Mesothelial cell of epicardium (in vitro differentiated cells): Measurements from ENCODE around the gene NDUFC2. TPM values are rescaled to one million over a fixed set of nuclear protein-coding genes. Genes with fewer than 3 reads are reported as not detected.
"Not testable (repeated sequence)": the region's sequence is repeated elsewhere in the genome, so short reads cannot be mapped to it uniquely, and the experiment has no call there.

Experiments
- DNase-seq, 2 experiments: peaks; one replicate each; pipeline ENCODE4 v3.0.0; 2021; ENCODE audit warnings: low spot score in 2 of 2; ENCODE audit not compliant: unreplicated experiment in 2 of 2
- H3K27ac Mint-ChIP-seq: 2 replicates; pipeline ENCODE4 v1.8.0; 2021; ENCODE audit warnings: mixed read lengths
- H3K27me3 Mint-ChIP-seq: 2 replicates; pipeline ENCODE4 v1.8.0; 2021; ENCODE audit warnings: low read depth, mixed read lengths
- H3K36me3 Mint-ChIP-seq: 2 replicates; pipeline ENCODE4 v1.8.0; 2021; ENCODE audit warnings: mixed read lengths
- H3K4me1 Mint-ChIP-seq: 2 replicates; pipeline ENCODE4 v1.8.0; 2021; ENCODE audit warnings: mixed read lengths
- H3K4me3 Mint-ChIP-seq: 2 replicates; pipeline ENCODE4 v1.8.0; 2021; ENCODE audit warnings: mild to moderate bottlenecking, moderate library complexity, mixed read lengths
- H3K9me3 Mint-ChIP-seq: 2 replicates; pipeline ENCODE4 v1.8.0; 2021; ENCODE audit warnings: mixed read lengths
- CTCF ChIP-seq: fragments of 200-600 bp; sonication (generic); IDR thresholded peaks from one replicate; pipeline ENCODE4 v1.5.0; 2021; ENCODE audit warnings: antibody characterized with exemption; ENCODE audit not compliant: unreplicated experiment
- total RNA-seq: library from RNA; stranded (reverse); gene quantifications from 3 replicates; pipeline ENCODE4 v1.2.1, GENCODE V29; 2021

Gene NDUFC2
- total RNA-seq, 1 donor from 2014 or later: 169 TPM

GRCh38 chr11:78081583-78081982 is 1.9 kb upstream of the NDUFC2 start:
- H3K4me1 Mint-ChIP-seq: peaks cover 17% of the 10 kb centered on the region
- DNase-seq: no peak
- peak overlapping the region; percentile 92 for H3K4me3 Mint-ChIP-seq
- no peak for TF ChIP-seq CTCF
- H3K27me3 Mint-ChIP-seq: peaks cover 6% of the 10 kb centered on the region
- H3K9me3 Mint-ChIP-seq: no peaks in the 10 kb centered on the region
- H3K27ac Mint-ChIP-seq: peak overlapping the region; percentile 97
- H3K36me3 Mint-ChIP-seq: no peaks in the 10 kb centered on the region

GRCh38 chr11:78080818-78081495 is 1.3 kb upstream of the NDUFC2 start:
- Mint-ChIP-seq H3K4me3 (peak overlapping the region; percentile 92), H3K4me1 (peaks cover 19% of the 10 kb centered on the region), H3K27ac (peak overlapping the region; percentile 97), H3K27me3 (peaks cover 6% of the 10 kb centered on the region), H3K9me3 (no peaks in the 10 kb centered on the region), H3K36me3 (no peaks in the 10 kb centered on the region)
- DNase-seq: no peak
- TF ChIP-seq CTCF: no peak

GRCh38 chr11:78080084-78080817 is 589 bp upstream of the NDUFC2 start:
- H3K36me3 Mint-ChIP-seq: peaks cover 1% of the 10 kb centered on the region

GRCh38 chr11:78078218-78079167 is 1.2 kb downstream of the NDUFC2 start:
- peaks cover 6% of the 10 kb centered on the region for H3K36me3 Mint-ChIP-seq
- H3K9me3 Mint-ChIP-seq: no peaks in the 10 kb centered on the region
- peaks cover 6% of the 10 kb centered on the region for H3K27me3 Mint-ChIP-seq

More at GRCh38 chr11:78080084-78080817, 589 bp upstream of the NDUFC2 start:
- Mint-ChIP-seq H3K27ac (peak overlapping the region; percentile 97), H3K4me1 (peaks cover 22% of the 10 kb centered on the region), H3K4me3 (peak overlapping the region; percentile 92), H3K27me3 (peaks cover 6% of the 10 kb centered on the region), H3K9me3 (no peaks in the 10 kb centered on the region)
- DNase-seq: no peak
- TF ChIP-seq CTCF: no peak

GRCh38 chr11:78077592-78077991 is 2.1 kb downstream of the NDUFC2 start:
- Mint-ChIP-seq H3K4me1 (peaks cover 28% of the 10 kb centered on the region), H3K27ac (peak overlapping the region; percentile 63), H3K4me3 (peak overlapping the region; percentile 92)
- not testable (repeated sequence) for H3K9me3 Mint-ChIP-seq, H3K27me3 Mint-ChIP-seq, H3K36me3 Mint-ChIP-seq, DNase-seq

More at GRCh38 chr11:78078218-78079167, 1.2 kb downstream of the NDUFC2 start:
- peaks cover 28% of the 10 kb centered on the region for H3K4me1 Mint-ChIP-seq
- H3K27ac Mint-ChIP-seq: peak overlapping the region; percentile 97
- no peak for DNase-seq
- H3K4me3 Mint-ChIP-seq: peak overlapping the region; percentile 92
- TF ChIP-seq CTCF: no peak
